ENCODE results near the gene SLC30A2. TPM values are rescaled to one million over a fixed set of nuclear protein-coding genes. Genes with fewer than 3 reads are reported as not detected.

Gene SLC30A2
- total RNA-seq, 1 donor: not detected

- DNase-seq (ENCODE audit: low read depth): no peak
- TF ChIP-seq CTCF (IDR thresholded peaks at IDR 0.05; ENCODE audit: insufficient read depth, low read depth, low read length): no peak
- no peak overlapping the region for H3K4me3 ChIP-seq (ENCODE audit: low read depth, low read length)
Measured at GRCh38 chr1:26025517-26025916, 20.4 kb downstream of the SLC30A2 start.

- H3K4me3 ChIP-seq (ENCODE audit: low read depth, low read length): no peak overlapping the region
- no peak for TF ChIP-seq CTCF (IDR thresholded peaks at IDR 0.05; ENCODE audit: insufficient read depth, low read depth, low read length)
- DNase-seq (ENCODE audit: low read depth): no peak
Measured at GRCh38 chr1:26025060-26025459, 20.9 kb downstream of the SLC30A2 start.

GRCh38 chr1:26023826-26024225 lies 22.1 kb downstream of the SLC30A2 start:
- no peak overlapping the region for H3K4me3 ChIP-seq (ENCODE audit: low read depth, low read length)
- no peak for TF ChIP-seq CTCF (IDR thresholded peaks at IDR 0.05; ENCODE audit: insufficient read depth, low read depth, low read length)

GRCh38 chr1:26023009-26023408 lies 22.9 kb downstream of the SLC30A2 start:
- H3K4me3 ChIP-seq (ENCODE audit: low read depth, low read length): no peak overlapping the region
- no peak for TF ChIP-seq CTCF (IDR thresholded peaks at IDR 0.05; ENCODE audit: insufficient read depth, low read depth, low read length)
- DNase-seq (ENCODE audit: low read depth): no peak

More at GRCh38 chr1:26023826-26024225, 22.1 kb downstream of the SLC30A2 start:
- no peak for DNase-seq (ENCODE audit: low read depth)

- no peak for TF ChIP-seq CTCF (IDR thresholded peaks at IDR 0.05; ENCODE audit: insufficient read depth, low read depth, low read length)
- DNase-seq (ENCODE audit: low read depth): no peak
- no peak overlapping the region for H3K4me3 ChIP-seq (ENCODE audit: low read depth, low read length)
Measured at GRCh38 chr1:26022404-26022779, 23.5 kb downstream of the SLC30A2 start.

GRCh38 chr1:26021647-26022403 lies 24.1 kb downstream of the SLC30A2 start, which contains the start of gene EXTL1:
EXTL1 (plus strand) TSS chr1:26021775; CDS start chr1:26022647, 872 bp downstream.
- DNase-seq (ENCODE audit: low read depth): peak; percentile 42
- no peak for TF ChIP-seq CTCF (IDR thresholded peaks at IDR 0.05; ENCODE audit: insufficient read depth, low read depth, low read length)
- peak within 1 kb of the TSS; percentile 40 for H3K4me3 ChIP-seq (ENCODE audit: low read depth, low read length)

Data from fibroblast of villous mesenchyme (primary cell).